ENCODE measurements around the gene LHFPL6. TPM values are rescaled to one million over a fixed set of nuclear protein-coding genes. Genes with fewer than 3 reads are reported as not detected.

The LHFPL6 gene
- total RNA-seq, 2 experiments from 2014 or later: 0.12 to 0.25 TPM

DNA sequence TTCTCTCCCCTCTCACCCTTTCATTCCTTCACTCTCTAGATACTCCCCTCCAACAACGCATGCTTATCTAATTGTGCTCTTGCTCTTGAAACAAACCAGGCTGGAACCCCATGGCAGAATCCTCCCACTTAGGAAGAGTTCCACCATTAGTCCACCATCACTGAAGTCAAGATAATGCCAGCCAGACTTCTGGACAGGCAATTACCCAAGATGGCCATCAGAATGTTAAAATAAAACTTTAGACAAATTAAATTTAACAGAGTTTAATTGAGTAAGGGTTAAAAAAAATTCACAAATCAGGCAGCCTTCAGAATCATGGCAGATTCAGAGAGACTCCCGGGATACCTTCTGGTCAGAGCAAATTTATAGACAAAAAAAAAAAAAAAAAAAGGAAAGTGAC is 221.5 kb downstream of the LHFPL6 start:
- Mint-ChIP-seq H3K9me3 (no peaks in the 10 kb centered on the region), H3K36me3 (ENCODE audit: low read depth) (no peaks in the 10 kb centered on the region), H3K4me1 (no peaks in the 10 kb centered on the region), H3K27ac (peak overlapping the region; percentile 25), H3K4me3 (no peak overlapping the region), H3K27me3 (peaks cover 11% of the 10 kb centered on the region)
- ChIA-PET CTCF (no interaction called here), POLR2A (no interaction called here)
- DNase-seq: no peak

DNA sequence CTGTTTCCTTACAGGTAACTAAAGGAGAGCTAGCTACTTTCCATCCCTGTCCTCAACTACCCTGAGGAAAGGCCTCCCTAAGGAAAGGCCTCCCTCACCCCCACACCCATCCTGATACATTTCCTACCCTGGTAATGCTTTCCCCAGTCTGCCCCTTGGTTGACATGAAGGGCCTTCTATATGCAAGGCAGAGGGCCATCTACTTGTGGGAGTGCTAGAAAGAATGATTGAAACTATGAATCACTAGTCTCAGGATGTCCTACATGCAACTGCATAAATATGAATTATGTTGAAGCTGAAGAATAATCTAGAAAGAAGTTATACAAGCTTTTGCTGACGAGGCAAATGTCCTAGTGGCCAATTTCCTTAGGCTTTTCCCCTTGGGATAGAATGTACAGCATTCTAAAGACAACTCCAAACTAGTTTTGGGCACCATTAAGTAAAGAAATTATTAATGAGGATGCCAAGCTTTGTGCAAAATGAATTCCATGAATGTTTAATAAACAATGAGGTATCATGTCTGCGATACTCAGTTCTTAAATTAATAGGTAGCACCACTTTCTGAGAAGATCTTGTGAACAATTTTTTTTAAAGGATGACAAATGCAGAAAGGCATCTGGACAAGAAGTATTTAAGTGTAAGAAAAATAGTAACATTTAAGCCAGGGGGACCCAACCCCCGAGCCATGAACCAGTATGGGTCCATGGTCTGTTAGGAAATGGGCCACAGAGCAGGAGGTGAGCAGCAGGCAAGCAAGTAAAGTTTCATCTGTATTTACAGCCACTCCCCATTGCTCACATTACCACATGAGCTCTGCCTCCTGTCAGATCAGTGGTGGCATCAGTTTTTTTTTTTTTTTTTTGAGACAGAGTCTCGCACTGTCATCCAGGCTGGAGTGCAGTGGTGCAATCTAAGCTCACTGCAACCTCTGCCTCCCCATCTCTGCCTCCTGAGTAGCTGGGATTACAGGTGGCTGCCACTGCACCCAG is 223.0 kb downstream of the LHFPL6 start:
- Mint-ChIP-seq H3K27ac (no peak overlapping the region), H3K36me3 (ENCODE audit: low read depth) (no peaks in the 10 kb centered on the region), H3K9me3 (no peaks in the 10 kb centered on the region), H3K27me3 (peaks cover 11% of the 10 kb centered on the region), H3K4me1 (no peaks in the 10 kb centered on the region), H3K4me3 (no peak overlapping the region)
- CTCF ChIA-PET: no interaction called here
- DNase-seq: no peak
- POLR2A ChIA-PET: no interaction called here

DNA sequence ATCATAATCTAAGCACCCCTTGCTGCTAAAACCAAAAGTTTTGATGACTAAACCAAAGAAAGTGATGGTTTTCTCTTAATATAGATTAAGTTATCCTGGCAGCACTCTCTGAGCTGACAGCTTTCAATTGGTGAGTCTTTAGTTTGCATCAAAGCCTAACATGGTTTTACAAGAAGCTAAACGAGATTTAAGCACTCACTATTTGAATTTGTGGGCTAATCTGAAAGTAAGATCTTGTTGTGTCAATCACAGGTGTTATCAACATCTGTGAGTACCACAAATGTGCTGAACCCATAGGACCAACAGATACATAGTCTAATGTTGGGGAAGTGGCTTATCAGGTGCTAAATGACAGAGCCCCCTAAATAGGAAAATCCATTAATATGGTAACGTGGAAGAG is 223.9 kb downstream of the LHFPL6 start:
- H3K36me3 Mint-ChIP-seq (ENCODE audit: low read depth): no peaks in the 10 kb centered on the region
- ChIA-PET POLR2A (no interaction called here), CTCF (no interaction called here)
- no peak for DNase-seq
- no peaks in the 10 kb centered on the region for H3K4me1 Mint-ChIP-seq
- peaks cover 11% of the 10 kb centered on the region for H3K27me3 Mint-ChIP-seq
- no peak overlapping the region for H3K4me3 Mint-ChIP-seq
- no peak overlapping the region for H3K27ac Mint-ChIP-seq
- no peaks in the 10 kb centered on the region for H3K9me3 Mint-ChIP-seq

- no peaks in the 10 kb centered on the region for H3K9me3 Mint-ChIP-seq
- no peak overlapping the region for H3K27ac Mint-ChIP-seq
- H3K4me3 Mint-ChIP-seq: no peak overlapping the region
- no peaks in the 10 kb centered on the region for H3K36me3 Mint-ChIP-seq (ENCODE audit: low read depth)
- no peak for DNase-seq
- ChIA-PET POLR2A (no interaction called here), CTCF (interaction anchor here (0.7 kb wide), 1 partner anchor 9 kb away, joined by 4 read pairs; no protein-coding TSS in a partner anchor)
- H3K27me3 Mint-ChIP-seq: peaks cover 11% of the 10 kb centered on the region
- H3K4me1 Mint-ChIP-seq: no peaks in the 10 kb centered on the region
These were observed 224.7 kb downstream of the LHFPL6 start for GRCh38 chr13:39378306-39378705.

DNA sequence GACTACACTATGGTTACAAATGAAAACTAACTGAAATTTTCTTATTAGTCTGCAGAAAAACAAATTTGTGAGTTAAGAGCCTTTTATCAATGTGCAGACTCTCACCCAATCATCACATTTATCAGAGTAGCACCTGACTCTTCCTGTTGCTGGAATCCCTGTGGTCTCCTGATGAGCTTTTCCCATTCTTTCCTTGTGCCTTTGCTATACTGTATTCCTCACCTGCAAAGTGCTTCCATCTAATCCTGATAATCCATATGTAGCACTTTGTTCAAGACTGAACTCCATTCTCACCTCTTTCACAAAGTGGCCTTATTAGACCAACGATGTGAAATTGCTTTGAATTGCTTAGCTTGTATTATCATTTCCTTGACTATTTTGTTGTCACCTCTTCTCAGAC is 225.3 kb downstream of the LHFPL6 start:
- Mint-ChIP-seq H3K9me3 (no peaks in the 10 kb centered on the region), H3K4me3 (no peak overlapping the region), H3K27ac (no peak overlapping the region), H3K27me3 (peaks cover 11% of the 10 kb centered on the region), H3K4me1 (no peaks in the 10 kb centered on the region), H3K36me3 (ENCODE audit: low read depth) (no peaks in the 10 kb centered on the region)
- CTCF ChIA-PET: no interaction called here
- DNase-seq: no peak
- POLR2A ChIA-PET: no interaction called here

DNA sequence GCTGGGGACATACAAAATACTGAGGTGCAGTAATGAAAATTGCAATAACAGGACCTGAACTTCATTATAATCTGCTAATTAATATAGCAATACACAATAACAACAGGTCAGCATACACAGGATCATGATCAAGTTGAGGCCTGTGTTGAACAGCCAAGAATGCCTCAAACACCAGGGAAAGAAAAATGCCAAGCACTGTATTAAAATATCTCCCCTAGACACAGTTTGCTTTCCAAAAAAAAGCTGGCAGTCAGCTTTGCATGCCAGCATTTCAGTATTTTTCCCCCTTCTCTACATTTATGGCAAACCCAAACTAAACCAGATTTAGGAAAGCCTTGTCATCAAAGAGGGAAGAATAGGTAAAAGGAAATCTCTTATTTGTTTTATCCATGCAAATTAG is 226.9 kb downstream of the LHFPL6 start:
- Mint-ChIP-seq H3K27ac (no peak overlapping the region), H3K4me1 (no peaks in the 10 kb centered on the region), H3K27me3 (peaks cover 11% of the 10 kb centered on the region), H3K9me3 (no peaks in the 10 kb centered on the region), H3K36me3 (ENCODE audit: low read depth) (no peaks in the 10 kb centered on the region), H3K4me3 (no peak overlapping the region)
- no peak for DNase-seq
- CTCF ChIA-PET: no interaction called here
- POLR2A ChIA-PET: no interaction called here

- H3K4me1 Mint-ChIP-seq: no peaks in the 10 kb centered on the region
- H3K27me3 Mint-ChIP-seq: peaks cover 11% of the 10 kb centered on the region
- H3K36me3 Mint-ChIP-seq (ENCODE audit: low read depth): no peaks in the 10 kb centered on the region
- ChIA-PET POLR2A (no interaction called here), CTCF (no interaction called here)
- H3K4me3 Mint-ChIP-seq: no peak overlapping the region
- no peak overlapping the region for H3K27ac Mint-ChIP-seq
- H3K9me3 Mint-ChIP-seq: no peaks in the 10 kb centered on the region
- no peak for DNase-seq
These were observed 227.4 kb downstream of the LHFPL6 start for GRCh38 chr13:39375601-39376000.

DNA sequence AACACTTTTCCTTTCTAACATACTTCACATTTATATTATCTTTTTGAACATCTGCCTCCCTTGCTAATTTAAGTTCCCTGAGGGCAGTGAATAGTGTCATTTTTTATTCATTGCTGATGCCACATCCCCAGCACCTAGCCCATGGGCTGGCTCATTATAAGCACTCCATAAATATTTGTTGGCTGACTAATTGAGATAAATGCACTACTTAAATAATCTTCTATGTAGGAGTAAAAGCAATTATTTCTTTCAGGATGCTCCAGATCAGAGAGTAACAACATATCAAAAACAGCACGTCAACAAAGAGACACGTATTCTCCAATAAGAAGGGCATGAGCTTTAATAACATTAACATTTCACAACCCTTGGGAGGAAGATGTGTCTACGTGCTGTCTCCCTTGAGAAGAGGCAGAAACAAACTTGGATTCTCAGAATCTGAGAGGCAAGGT is 228.2 kb downstream of the LHFPL6 start:
- DNase-seq: no peak
- Mint-ChIP-seq H3K27ac (no peak overlapping the region), H3K9me3 (no peaks in the 10 kb centered on the region), H3K4me1 (no peaks in the 10 kb centered on the region), H3K36me3 (ENCODE audit: low read depth) (no peaks in the 10 kb centered on the region), H3K27me3 (peaks cover 11% of the 10 kb centered on the region), H3K4me3 (no peak overlapping the region)
- POLR2A ChIA-PET: no interaction called here
- CTCF ChIA-PET: no interaction called here

DNA sequence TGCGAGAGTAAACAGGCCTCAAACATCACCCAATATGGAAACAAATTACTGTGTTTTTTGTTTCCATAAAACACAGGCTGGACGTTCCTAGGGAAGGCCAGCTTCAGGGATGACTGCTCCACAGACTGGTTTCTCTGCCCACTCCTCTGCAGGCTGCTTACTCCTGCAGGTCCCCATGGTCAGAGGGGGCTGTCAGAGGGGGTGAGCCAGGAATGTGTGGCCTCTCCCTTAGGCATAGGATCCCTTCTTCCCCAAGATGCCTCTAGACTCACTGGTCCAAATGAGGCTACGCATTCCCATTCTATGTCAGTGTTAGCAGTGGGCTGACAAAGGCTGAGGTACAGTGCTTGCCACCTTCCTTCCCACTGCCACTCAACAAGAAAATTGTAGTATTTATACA is 229.8 kb downstream of the LHFPL6 start:
- Mint-ChIP-seq H3K27ac (no peak overlapping the region), H3K9me3 (no peaks in the 10 kb centered on the region), H3K4me3 (no peak overlapping the region), H3K36me3 (ENCODE audit: low read depth) (no peaks in the 10 kb centered on the region), H3K4me1 (no peaks in the 10 kb centered on the region), H3K27me3 (peaks cover 11% of the 10 kb centered on the region)
- no peak for DNase-seq
- ChIA-PET CTCF (no interaction called here), POLR2A (no interaction called here)

DNA sequence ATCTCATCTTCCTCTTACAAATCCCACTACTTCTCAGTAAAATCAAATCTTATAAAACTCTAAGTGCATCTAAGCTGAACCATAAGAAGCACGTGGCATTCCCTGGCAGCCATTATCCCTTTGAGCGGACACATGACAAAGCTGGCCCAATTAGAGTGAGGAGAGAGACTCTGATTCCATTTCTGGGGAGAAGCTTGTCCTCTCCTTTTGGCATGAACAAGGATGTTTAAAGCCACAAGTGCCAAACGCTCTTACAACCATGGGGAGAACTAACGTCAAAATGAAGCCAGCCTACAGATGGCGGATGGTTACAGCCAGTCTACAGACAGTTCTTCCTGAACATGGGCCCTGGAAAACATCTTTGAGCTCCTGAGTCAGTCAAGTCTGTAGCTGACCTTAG is 231.3 kb downstream of the LHFPL6 start:
- no peak overlapping the region for H3K27ac Mint-ChIP-seq
- no peaks in the 10 kb centered on the region for H3K4me1 Mint-ChIP-seq
- CTCF ChIA-PET: interaction anchor here (0.6 kb wide), 1 partner anchor 1266 kb away, joined by 4 read pairs; no protein-coding TSS in a partner anchor

DNA sequence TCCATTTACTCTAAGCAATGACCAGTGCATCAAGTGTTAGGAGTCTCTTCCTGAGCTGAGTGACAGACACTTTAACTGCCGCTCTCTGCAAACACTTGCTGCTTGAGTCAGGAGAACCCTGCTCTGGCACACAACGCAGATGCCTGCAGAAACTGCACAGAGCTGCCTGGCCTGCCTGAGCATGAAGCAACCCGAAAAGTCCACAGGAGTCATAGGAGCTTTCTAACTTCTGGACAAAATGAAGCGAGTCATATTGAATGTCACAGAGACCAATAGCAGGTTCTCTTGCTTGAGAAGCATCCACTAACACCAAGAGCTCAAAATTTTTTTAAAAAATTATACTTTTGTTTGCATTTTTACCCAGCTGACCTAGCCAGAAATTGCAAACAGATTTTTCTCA is 232.4 kb downstream of the LHFPL6 start:
- POLR2A ChIA-PET: no interaction called here
- DNase-seq: no peak
- CTCF ChIA-PET: no interaction called here
- H3K4me3 Mint-ChIP-seq: no peak overlapping the region
- H3K9me3 Mint-ChIP-seq: no peaks in the 10 kb centered on the region
- no peaks in the 10 kb centered on the region for H3K36me3 Mint-ChIP-seq (ENCODE audit: low read depth)
- H3K4me1 Mint-ChIP-seq: no peaks in the 10 kb centered on the region
- H3K27ac Mint-ChIP-seq: no peak overlapping the region
- H3K27me3 Mint-ChIP-seq: no peaks in the 10 kb centered on the region

More for the DNA sequence above, 231.3 kb downstream of the LHFPL6 start:
- Mint-ChIP-seq H3K27me3 (peaks cover under 1% of the 10 kb centered on the region), H3K9me3 (no peaks in the 10 kb centered on the region), H3K36me3 (ENCODE audit: low read depth) (no peaks in the 10 kb centered on the region), H3K4me3 (no peak overlapping the region)
- POLR2A ChIA-PET: no interaction called here
- DNase-seq: no peak

DNA sequence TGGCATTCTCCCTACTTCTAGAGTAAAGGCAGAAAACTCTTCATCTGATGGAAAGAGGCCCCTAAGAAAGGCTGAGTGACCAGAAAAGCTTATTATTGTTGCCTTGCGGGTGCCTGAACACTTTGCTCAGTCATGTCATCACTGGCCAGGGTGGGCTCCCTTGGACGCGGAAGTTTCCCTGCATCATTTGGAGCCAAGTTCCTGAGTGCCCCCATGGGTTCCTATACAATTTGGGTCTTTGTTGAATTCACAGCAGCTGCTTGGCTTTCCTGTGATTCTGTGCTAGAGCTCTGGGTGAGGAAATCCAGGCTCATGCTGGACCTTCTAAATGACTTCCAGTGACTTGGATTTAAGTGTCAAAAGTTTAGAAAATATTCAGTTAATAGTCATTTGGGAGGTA is 232.9 kb downstream of the LHFPL6 start:
- Mint-ChIP-seq H3K4me3 (no peak overlapping the region), H3K36me3 (ENCODE audit: low read depth) (no peaks in the 10 kb centered on the region), H3K27ac (no peak overlapping the region), H3K4me1 (no peaks in the 10 kb centered on the region), H3K9me3 (no peaks in the 10 kb centered on the region), H3K27me3 (no peaks in the 10 kb centered on the region)
- POLR2A ChIA-PET: no interaction called here
- CTCF ChIA-PET: no interaction called here
- DNase-seq: no peak

DNA sequence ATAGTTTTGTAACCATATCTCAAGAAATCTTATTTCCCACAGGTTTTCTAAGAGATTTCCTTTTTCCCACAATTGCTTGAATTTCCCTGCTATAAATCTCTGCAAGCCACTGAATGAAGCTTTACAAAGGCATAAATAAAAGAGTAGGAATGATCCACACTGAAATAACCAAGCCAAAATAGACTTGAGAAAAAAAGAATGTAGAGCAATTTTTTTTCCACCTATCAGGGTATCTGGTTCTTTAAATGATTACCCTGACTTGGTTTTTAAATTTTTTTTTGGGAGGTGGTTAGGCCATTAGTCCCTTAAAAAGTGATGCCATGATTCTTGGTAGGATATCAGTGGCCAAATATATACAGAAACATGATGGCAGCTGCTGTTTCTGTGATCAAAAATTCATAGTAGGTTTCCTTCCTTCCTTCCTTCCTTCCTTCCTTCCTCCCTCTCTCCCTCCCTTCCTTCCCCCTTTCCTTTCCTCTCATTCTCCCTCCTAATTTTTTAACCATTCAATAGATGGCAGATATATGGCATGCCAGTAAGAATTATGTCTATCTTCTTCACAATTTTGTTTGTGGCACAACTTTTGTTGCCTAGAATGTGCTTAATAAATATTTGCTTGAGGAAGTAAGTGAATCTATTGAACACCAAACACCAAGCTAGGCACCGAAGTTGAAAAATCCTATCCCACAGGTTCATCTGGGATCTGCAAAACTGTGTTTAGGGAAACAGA is 233.7 kb downstream of the LHFPL6 start:
- CTCF ChIA-PET: no interaction called here
- H3K9me3 Mint-ChIP-seq: no peaks in the 10 kb centered on the region
- DNase-seq: no peak
- no peak overlapping the region for H3K27ac Mint-ChIP-seq
- POLR2A ChIA-PET: no interaction called here
- no peaks in the 10 kb centered on the region for H3K4me1 Mint-ChIP-seq
- H3K27me3 Mint-ChIP-seq: no peaks in the 10 kb centered on the region
- H3K36me3 Mint-ChIP-seq (ENCODE audit: low read depth): no peaks in the 10 kb centered on the region
- H3K4me3 Mint-ChIP-seq: no peak overlapping the region

All from activated CD4-positive, alpha-beta T cell treated with anti-CD3 and anti-CD28 coated beads, Interleukin-2, amount 10 ng/mL, durations not matched to agents 7 days and 5 days (primary cell).